ENCODE data around the gene HSD17B7.
"Not testable (repeated sequence)": the region's sequence is repeated elsewhere in the genome, so short reads cannot be mapped to it uniquely, and the experiment has no call there.

Gene HSD17B7

GRCh38 chr1:162818136-162818535, 27.6 kb downstream of the HSD17B7 start:
- not testable (repeated sequence) for DNase-seq

DNA sequence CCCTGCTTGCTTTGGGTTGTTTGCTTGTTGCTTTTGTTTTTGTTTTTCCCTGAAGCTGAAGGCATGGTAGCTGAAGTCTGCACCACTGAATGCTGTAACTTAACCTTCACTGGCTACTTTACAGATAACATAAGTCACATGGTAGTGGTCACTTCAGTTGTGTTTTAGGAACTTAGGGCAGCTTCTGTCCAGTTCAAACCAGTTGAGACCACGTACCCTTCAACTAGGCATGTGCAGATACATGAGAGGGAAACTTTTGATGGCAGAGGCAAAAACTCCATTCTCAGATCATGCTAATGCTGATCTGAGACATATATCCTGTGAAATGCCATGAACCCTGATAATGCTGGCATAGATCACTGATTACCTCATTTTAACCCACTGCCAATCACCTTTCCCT, 28.2 kb downstream of the HSD17B7 start:
- DNase-seq, result not testable (repeated sequence)

GRCh38 chr1:162822391-162823200, 32.1 kb downstream of the HSD17B7 start:
- peak; percentile 78 for DNase-seq

GRCh38 chr1:162823231-162823630, 32.7 kb downstream of the HSD17B7 start:
- no peak for DNase-seq

GRCh38 chr1:162823771-162824525, 33.4 kb downstream of the HSD17B7 start:
- DNase-seq, result no peak

GRCh38 chr1:162829268-162829667, 38.8 kb downstream of the HSD17B7 start:
- no peak for DNase-seq

DNA sequence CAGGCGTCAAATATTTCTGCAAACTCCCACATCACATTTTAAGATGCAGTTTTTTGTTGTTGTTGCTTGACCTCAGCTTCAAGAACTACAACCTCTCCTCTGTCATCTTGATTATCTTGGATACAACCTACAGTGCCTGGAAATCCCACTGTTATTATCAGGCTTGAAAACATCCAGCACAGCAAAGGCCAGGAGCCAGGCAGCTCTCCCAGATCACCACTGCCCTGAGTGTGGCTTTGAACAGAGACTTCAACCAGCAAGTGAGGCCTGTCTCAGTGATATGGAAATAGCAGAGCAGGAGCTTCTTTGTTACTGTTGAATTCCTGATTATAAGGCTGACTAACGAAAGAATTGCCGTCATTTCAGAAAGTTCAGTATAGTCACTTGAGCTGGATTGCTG, 42.0 kb downstream of the HSD17B7 start:
- no peak for DNase-seq

DNA sequence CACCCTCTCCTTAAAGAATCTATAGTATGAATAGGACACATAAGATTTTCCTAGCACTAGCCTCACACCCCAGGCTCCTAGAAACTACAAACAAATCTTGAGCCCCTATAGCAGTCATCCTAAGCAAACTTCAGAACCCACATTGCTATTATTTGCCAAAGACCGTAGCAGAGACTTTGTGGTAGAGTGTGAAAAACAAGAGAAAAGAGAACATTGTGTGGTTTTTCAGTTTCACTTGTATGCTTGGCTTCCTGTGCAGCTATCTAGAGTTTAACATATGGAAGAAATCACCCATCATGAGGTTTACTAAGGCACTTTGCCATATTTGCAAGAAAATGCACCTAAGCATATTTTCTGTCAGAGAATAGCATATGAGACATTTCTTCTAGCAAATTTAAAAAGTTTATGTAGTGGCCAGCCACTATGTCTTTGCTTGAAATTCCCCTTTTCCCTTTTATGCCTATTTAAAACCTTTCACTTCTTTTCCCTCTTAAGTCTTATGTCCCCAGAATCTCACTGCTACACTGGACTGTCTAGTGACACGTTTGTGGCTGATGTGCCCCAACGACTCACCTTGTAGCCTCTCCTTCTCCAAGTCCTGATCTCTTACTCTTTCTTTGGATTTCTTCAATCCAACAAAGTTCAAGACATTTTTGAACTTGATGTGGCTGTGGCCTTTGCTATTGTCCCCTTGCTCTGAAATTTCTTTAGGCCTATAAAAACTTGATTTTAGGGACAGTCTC, 44.8 kb downstream of the HSD17B7 start:
- no peak for DNase-seq

DNA sequence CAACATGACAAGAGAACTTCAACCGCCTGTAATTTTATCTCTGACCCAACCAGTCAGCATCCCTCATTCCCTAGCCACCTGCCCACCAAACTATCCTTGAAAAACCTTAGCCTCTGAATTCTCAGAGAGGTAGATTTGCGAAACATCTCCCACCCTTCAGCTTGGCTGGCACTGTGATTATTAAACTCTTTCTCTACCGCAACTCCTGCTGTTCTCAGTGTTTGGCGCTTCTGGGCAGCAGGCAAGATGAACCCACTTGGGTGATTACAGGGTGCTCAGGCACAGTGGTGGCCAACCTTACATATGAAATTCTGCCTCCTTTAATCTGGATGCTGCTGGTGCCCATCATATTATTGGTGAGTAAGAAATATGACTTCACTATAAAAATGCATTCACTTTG, 48.4 kb downstream of the HSD17B7 start:
- DNase-seq, result no peak

GRCh38 chr1:162840250-162840839, 49.8 kb downstream of the HSD17B7 start:
- no peak for DNase-seq

DNA sequence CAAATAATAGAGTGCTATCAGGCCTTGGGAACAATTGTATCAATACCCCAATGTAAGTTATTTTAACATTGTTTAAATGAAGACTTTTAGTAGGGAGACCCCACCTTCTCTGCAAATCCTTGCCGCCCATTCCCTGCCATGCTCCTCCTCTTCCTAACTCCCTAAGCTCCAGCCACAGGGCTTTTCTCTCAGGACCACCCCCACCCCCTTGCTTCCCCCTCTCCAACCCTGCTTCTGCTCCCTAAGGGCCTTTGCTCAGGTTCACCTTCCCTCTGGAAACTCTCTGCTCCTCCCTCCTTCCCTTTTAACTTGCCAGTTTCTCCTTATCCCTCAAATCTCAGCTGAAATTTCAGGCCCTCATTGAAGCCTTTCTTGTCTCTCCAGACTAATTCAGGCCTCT, 53.7 kb downstream of the HSD17B7 start:
- no peak for DNase-seq

- DNase-seq, result no peak
Measured at GRCh38 chr1:162846256-162847212, 56.0 kb downstream of the HSD17B7 start.

GRCh38 chr1:162847839-162848453, 57.4 kb downstream of the HSD17B7 start:
- DNase-seq, result peak; percentile 74

DNA sequence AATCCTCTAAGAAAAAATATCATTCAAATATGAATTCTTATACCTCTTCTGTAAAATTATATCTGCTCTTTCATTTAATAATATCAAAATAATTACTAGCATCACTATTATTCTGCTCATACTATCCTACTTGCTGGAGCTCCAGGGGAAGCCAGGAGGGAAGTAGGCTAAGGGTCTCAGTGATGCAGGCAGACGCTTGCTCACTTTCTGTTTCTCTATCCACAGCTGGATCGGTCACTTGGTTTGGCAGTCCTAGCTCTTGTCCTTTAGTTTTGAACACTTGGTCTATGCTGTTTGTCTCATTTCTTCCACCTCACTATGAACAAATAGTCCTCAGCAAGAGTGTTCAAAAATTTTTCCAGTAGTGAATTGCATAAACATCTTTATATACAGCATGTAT, 59.2 kb downstream of the HSD17B7 start:
- no peak for DNase-seq

DNA sequence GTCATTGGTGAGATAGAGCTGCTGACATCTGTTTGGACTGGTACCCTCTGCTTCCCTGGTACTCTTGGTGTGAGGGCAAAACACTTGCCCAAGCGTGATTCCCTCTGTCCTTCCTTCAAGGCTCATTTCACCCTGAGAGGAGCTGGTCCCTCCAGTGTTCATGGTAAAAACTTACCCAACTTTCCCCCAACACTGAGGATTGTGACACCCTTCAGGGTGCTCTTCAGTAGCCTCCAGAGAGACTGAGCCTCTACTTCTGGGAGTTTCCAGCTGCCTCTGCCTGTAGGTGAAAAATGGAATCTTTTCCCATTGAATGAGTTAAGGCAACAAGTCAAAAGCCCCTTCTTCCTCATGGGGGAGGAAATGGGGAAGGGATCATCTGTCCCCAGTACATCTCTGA, 60.8 kb downstream of the HSD17B7 start:
- no peak for DNase-seq

- DNase-seq, result peak; percentile 63
Measured at GRCh38 chr1:162854245-162854882, 63.9 kb downstream of the HSD17B7 start.

DNA sequence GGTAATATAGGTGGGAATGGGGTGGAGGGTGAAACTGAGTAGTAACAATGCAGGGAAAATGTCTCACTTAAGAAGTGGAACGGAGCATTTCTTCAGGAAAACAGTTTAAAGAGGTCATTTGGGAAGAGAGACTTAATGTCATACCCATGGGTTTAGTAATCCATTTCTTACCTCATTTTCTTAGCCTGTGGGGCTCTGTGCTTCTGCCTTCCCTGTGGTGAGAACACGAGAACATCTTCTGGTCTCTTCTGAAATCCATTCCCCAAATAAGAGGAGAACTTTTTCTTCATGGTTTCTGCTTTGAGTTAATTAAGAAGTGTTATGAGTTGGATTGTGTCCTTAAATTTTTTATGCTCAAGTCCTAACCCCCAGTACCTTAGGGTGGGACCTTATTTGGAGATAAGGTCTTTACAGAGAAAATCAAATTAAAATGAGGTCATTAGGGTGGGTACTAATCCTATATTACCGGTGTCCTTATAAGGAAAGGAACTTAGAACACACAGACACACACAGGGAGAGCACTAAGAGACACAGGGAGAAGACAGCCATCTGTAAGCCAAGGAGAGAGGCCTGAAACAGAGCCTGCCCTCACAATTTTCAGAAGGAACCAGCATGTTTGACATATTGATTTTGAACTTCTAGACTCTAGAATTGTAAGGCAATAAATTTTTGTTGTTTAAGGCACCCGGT, 65.1 kb downstream of the HSD17B7 start:
- no peak for DNase-seq

DNA sequence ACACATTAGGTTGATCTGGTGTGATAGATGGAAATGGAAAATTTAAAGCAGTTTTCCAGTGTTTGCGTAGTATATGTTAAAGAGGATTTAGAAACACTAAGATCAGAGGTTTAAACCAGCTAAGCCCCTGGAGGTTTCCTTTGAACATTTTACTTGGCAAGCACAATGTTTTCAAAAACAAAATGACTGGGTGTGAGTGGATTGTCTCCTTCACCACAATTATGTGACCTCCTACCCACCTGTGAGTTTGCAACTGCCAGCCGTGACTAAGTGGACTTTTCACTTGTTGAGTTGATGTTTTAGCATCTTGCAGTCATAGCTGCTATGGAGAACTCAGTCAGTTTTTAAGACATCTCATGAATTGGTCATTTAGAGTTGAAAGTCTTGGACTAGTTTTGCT, 65.8 kb downstream of the HSD17B7 start:
- DNase-seq, result no peak

GRCh38 chr1:162857850-162858249, 67.3 kb downstream of the HSD17B7 start:
- no peak for DNase-seq

DNA sequence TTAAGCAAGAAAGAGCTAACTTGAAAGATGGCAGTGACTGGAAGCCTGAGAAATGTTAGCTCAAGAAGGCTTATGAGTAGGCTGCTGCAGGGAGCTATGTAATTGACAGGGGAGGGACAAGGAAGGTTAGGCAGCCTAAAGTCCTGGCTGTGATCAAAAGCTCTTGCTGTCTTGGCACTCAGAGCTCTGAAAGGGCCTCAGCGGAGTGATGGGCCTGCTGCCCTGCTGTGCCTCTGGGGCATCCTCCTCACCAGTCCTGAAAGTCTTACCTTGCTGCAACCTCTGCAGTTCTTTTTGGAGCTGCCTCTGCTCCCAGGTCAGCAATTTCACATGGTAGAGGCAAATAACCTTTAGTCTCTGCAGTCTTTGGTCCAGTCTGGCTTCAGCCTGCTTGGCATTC, 68.7 kb downstream of the HSD17B7 start:
- no peak for DNase-seq

Data from islet precursor cell (in vitro differentiated cells).